Body of pancreas (tissue), 4 donors: Measurements from ENCODE around the gene MMP24. TPM values are rescaled to one million over a fixed set of nuclear protein-coding genes. Genes with fewer than 3 reads are reported as not detected.

ENCODE experiments used
- ATAC-seq: fragments of 150-250 bp; one replicate; pipeline ENCODE4 v1.9.1; 2016
- DNase-seq, 4 donors: peaks; one replicate each; pipeline ENCODE4 v3.0.0-alpha.2; 2019
- H3K27ac ChIP-seq, 4 donors: fragments of 200-600 bp; sonication (generic); 1 replicate in 3 of 4; 2 replicates in 1 of 4; pipeline versions ENCODE4 v1.5.1 to v1.6.1; 2016 to 2019; ENCODE audit warnings: mild to moderate bottlenecking in 1 of 4, mixed read lengths in 1 of 4, moderate library complexity in 1 of 4
- H3K27me3 ChIP-seq, 2 donors: fragments of 200-600 bp; sonication (generic); one replicate each; pipeline ENCODE4 v1.6.0; 2016; ENCODE audit warnings: mild to moderate bottlenecking in 1 of 2
- H3K36me3 ChIP-seq, 2 donors: fragments of 200-600 bp; sonication (generic); replicated peaks in 1 of 2; 2 replicates each; pipeline ENCODE4 v1.5.1; 2016; ENCODE audit warnings: low read depth in 2 of 2; ENCODE audit not compliant: insufficient read depth in 1 of 2
- H3K4me1 ChIP-seq: fragments of 200-600 bp; sonication (generic); one replicate; pipeline ENCODE4 v1.6.0; 2016
- H3K4me3 ChIP-seq, 2 donors: fragments of 200-600 bp; sonication (generic); 1 replicate in 1 of 2; 2 replicates in 1 of 2; pipeline ENCODE4 v1.5.1; 2016 to 2019
- H3K9me3 ChIP-seq, 3 donors: fragments of 200-600 bp; sonication (generic); 1 replicate in 2 of 3; 2 replicates in 1 of 3; pipeline ENCODE4 v1.5.1; 2016
- CTCF ChIP-seq, 7 experiments: fragments of 450-650 bp in 4 of 7; fragments of 200-600 bp in 3 of 7; sonication (generic) in 3 of 7; IDR thresholded peaks; one replicate each; pipeline ENCODE4 v1.5.1; 2016 to 2019; ENCODE audit warnings: antibody characterized with exemption in 7 of 7
- POLR2A ChIP-seq, 3 donors: fragments of 450-650 bp; IDR thresholded peaks; one replicate each; pipeline ENCODE4 v1.6.1; 2016; ENCODE audit warnings: antibody characterized with exemption in 3 of 3, mild to moderate bottlenecking in 2 of 3
- WGBS, 2 donors: methylation state at CpG; one replicate each; pipeline ENCODE4 v1.1.5; 2017; 5-methylcytosine and 5-hydroxymethylcytosine counted together
- intact Hi-C: fragments of 100-400 bp; cut with DNase I; formaldehyde crosslinking; loops from one replicate; pipeline ENCODE4 v1.15.1; 2023
- total RNA-seq, 2 donors: library from RNA; depleted of rRNA; stranded (reverse); fragments of >200 nt; gene quantifications; one replicate each; pipeline ENCODE4 v1.1.0, GENCODE V29; 2016

Gene MMP24
- total RNA-seq, 2 donors from 2014 or later: 3.0 to 9.3 TPM

- no peaks in the 10 kb centered on the region for H3K27me3 ChIP-seq
- peak overlapping the region in 1 of 4 donors; percentile 17 for H3K27ac ChIP-seq
- TF ChIP-seq CTCF (IDR thresholded peaks at IDR 0.05) (no peak), POLR2A (IDR thresholded peaks at IDR 0.05) (no peak)
- H3K9me3 ChIP-seq: no peaks in the 10 kb centered on the region
- no peak for ATAC-seq
- peaks cover 31% of the 10 kb centered on the region for H3K4me1 ChIP-seq
- WGBS, 2 donors: 80 to 92% methylated on average over 9 to 12 of the region's 12 CpGs
- intact Hi-C loops: loop anchor here (10.0 kb wide), 1 partner anchor 131 kb away; the partner anchor contains the start of gene EDEM2
- no peak for DNase-seq
- no peak overlapping the region for H3K4me3 ChIP-seq
- H3K36me3 ChIP-seq: peaks cover 5 to 9% of the 10 kb centered on the region in 2 donors
Measured at GRCh38 chr20:35275741-35276251, 49.3 kb downstream of the MMP24 start.

DNA sequence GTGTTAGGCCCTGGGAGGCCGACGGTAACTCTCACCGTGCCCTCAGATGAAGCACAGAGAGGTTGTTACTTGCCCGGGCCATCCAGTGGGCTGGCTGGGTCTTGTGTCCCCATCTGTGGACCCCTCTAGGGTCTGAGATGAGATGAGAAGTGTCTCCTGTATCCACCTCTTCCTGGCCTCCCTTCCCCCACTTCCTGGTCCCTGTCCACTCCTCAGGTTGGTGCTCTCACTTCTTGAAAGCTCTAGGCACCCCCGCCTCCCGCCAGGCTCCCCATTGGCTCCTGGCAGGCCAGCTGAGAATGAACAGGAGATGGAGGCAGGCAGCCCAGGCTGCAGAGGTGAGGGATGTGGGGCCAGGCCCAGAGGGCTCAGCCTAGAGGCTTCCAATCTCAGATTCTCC lies 49.9 kb downstream of the MMP24 start:
- TF ChIP-seq CTCF (IDR thresholded peaks at IDR 0.05) (no peak), POLR2A (IDR thresholded peaks at IDR 0.05) (no peak)
- ATAC-seq: no peak
- H3K9me3 ChIP-seq: no peaks in the 10 kb centered on the region
- 85 to 87% methylated on average over 6 of the region's 6 CpGs for WGBS, 2 donors
- no peaks in the 10 kb centered on the region for H3K27me3 ChIP-seq
- intact Hi-C loops: loop anchor here (10.0 kb wide), 1 partner anchor 132 kb away; the partner anchor contains the start of gene EDEM2
- H3K4me3 ChIP-seq: no peak overlapping the region
- H3K36me3 ChIP-seq: peaks cover 6 to 9% of the 10 kb centered on the region in 2 donors
- DNase-seq: no peak
- H3K4me1 ChIP-seq: peaks cover 31% of the 10 kb centered on the region
- peak overlapping the region in 2 of 4 donors; percentile 83 to 97 for H3K27ac ChIP-seq

DNA sequence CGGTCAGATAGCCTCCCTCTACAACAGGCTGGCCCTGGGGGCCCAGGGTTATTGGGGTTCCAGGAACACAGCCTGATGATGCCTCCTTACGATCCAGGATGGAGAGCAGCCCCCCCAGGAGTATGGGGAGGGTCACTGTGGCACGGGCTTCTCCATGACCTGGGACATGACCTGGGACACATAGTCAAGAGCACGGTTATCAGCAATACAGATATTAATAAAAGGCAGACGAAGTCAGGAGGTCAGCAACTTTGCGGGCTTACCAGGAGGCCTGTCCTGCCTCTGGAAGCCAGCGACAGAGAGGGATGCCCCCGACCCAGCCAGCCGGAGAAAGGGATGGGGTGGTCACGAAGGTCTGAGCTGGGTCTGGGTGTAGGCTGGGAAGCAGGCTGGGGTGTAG lies 50.6 kb downstream of the MMP24 start:
- Histone ChIP-seq H3K27me3 (no peaks in the 10 kb centered on the region), H3K4me1 (peaks cover 31% of the 10 kb centered on the region), H3K27ac (peak overlapping the region; percentile 81 to 97 (median 90)), H3K4me3 (peak overlapping the region; percentile 57 to 66), H3K36me3 (peaks cover 6 to 9% of the 10 kb centered on the region in 2 donors), H3K9me3 (no peaks in the 10 kb centered on the region)
- ATAC-seq (no peak), DNase-seq (no peak)
- intact Hi-C loops: loop anchor here (10.0 kb wide), 1 partner anchor 132 kb away; the partner anchor contains the start of gene EDEM2
- 6 to 16% methylated on average over 8 to 10 of the region's 10 CpGs for WGBS, 2 donors
- TF ChIP-seq POLR2A (IDR thresholded peaks at IDR 0.05): no peak
- no peak for TF ChIP-seq CTCF (IDR thresholded peaks at IDR 0.05)

DNA sequence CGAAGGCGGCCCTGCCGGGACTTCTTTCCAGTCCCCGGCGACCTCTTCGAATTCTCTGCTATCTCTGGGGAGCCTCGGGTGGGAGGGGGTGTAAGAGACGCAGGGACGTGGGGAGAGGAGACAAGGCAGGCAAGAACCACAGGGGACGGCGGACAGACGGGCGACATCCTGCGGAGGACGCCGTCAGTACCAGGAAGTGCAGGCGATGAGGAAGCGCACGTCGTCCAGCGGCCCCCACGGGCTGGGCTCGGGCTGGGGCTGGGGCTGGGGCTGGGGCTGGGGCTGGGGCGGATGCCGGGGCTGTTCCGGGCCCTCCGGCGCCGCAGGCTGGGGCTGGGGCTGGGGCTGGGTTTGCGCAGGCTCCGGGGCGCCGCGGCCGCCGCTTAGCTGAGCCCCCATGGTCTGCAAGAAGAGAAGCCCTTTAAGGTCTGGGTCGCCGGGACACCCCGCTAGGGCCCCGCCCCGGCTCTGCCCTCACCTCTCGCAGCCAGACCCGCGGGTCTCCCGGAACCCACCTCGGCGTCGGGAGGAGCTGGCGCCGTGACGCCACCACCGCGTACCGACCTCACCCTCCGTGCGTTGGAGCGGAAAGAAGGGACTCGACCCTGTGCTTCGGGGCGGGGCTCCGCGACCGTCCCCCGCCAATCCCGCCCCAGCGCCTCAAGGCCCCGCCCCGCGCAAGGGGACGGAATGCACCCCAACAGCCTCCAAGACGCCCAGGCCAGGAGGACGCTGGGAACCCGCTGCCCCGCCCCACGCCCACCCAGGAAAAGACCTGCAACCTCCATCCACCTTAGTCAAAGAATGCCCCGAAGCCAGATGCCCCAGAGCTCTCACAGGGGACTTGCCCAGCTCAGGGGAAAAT lies 51.3 kb downstream of the MMP24 start, which contains the start of gene MMP24OS:
MMP24OS (minus strand) TSS at position 592 of the 865 bp plus-strand sequence; CDS start at position 399, 193 bp downstream.
- peaks cover 6 to 9% of the 10 kb centered on the region in 2 donors for H3K36me3 ChIP-seq
- WGBS, 2 donors: 0 to 1% methylated on average over 12 to 75 of the region's 76 CpGs
- H3K9me3 ChIP-seq: no peaks in the 10 kb centered on the region
- peak within 1 kb of the TSS; percentile 57 to 66 for H3K4me3 ChIP-seq
- H3K27me3 ChIP-seq: no peaks in the 10 kb centered on the region
- TF ChIP-seq POLR2A (IDR thresholded peaks at IDR 0.05): peak; percentile 90 to 96 (median 95)
- peak in 3 of 7 experiments; percentile 8 to 17 (median 14) for TF ChIP-seq CTCF (IDR thresholded peaks at IDR 0.05)
- peaks cover 31% of the 10 kb centered on the region for H3K4me1 ChIP-seq
- peak; percentile 90 to 92 (median 92) for DNase-seq
- peak; percentile 94 for ATAC-seq
- H3K27ac ChIP-seq: peak within 1 kb of the TSS; percentile 81 to 97 (median 90)
- intact Hi-C loops: loop anchor here (10.0 kb wide), 1 partner anchor 133 kb away; the partner anchor contains the start of gene EDEM2
